Measurements from ENCODE around the gene FXYD3. TPM values are rescaled to one million over a fixed set of nuclear protein-coding genes. Genes with fewer than 3 reads are reported as not detected.
"Not testable (repeated sequence)": the region's sequence is repeated elsewhere in the genome, so short reads cannot be mapped to it uniquely, and the experiment has no call there.

The FXYD3 gene
- total and polyA plus RNA-seq, 2 donors, result 22.8 to 175 TPM

GRCh38 chr19:35150445-35150844 is 34.8 kb downstream of the FXYD3 start:
- 90% methylated on average over 2 of the region's 2 CpGs for WGBS
- Histone ChIP-seq H3K27ac (ENCODE audit: low read depth in 1 of 2, low read length in 1 of 2) (no peak overlapping the region), H3K27me3 (ENCODE audit: control insufficient read depth in 2 of 2, insufficient read depth in 1 of 2, low read length in 1 of 2) (peaks cover 6 to 41% of the 10 kb centered on the region in 2 donors), H3K36me3 (ENCODE audit: control insufficient read depth in 2 of 2, insufficient read depth in 2 of 2, low read length in 1 of 2) (no peaks in the 10 kb centered on the region), H3K4me1 (ENCODE audit: control insufficient read depth in 2 of 2, insufficient read depth in 2 of 2, low read length in 2 of 2) (peaks cover 9 to 20% of the 10 kb centered on the region in 2 donors), H3K4me3 (ENCODE audit: low read length in 2 of 2) (no peak overlapping the region), H3K9me3 (ENCODE audit: control insufficient read depth in 2 of 2, insufficient read depth in 1 of 2, low read length in 1 of 2) (no peaks in the 10 kb centered on the region)
- no peak for DNase-seq (ENCODE audit: low read depth in 6 of 9, low spot score in 9 of 9)

GRCh38 chr19:35151273-35152065 is 35.8 kb downstream of the FXYD3 start:
- Histone ChIP-seq H3K27ac (ENCODE audit: low read depth in 1 of 2, low read length in 1 of 2) (no peak overlapping the region), H3K36me3 (ENCODE audit: control insufficient read depth in 2 of 2, insufficient read depth in 2 of 2, low read length in 1 of 2) (no peaks in the 10 kb centered on the region), H3K27me3 (ENCODE audit: control insufficient read depth in 2 of 2, insufficient read depth in 1 of 2, low read length in 1 of 2) (peaks cover 6 to 39% of the 10 kb centered on the region in 2 donors), H3K9me3 (ENCODE audit: control insufficient read depth in 2 of 2, insufficient read depth in 1 of 2, low read length in 1 of 2) (no peaks in the 10 kb centered on the region), H3K4me1 (ENCODE audit: control insufficient read depth in 2 of 2, insufficient read depth in 2 of 2, low read length in 2 of 2) (peaks cover 18 to 26% of the 10 kb centered on the region in 2 donors), H3K4me3 (ENCODE audit: low read length in 2 of 2) (no peak overlapping the region)
- DNase-seq (ENCODE audit: low read depth in 6 of 9, low spot score in 9 of 9), result no peak
- 95% methylated on average over 20 of the region's 20 CpGs for WGBS

GRCh38 chr19:35153129-35153522 is 37.5 kb downstream of the FXYD3 start:
- Histone ChIP-seq H3K4me1 (ENCODE audit: control insufficient read depth in 2 of 2, insufficient read depth in 2 of 2, low read length in 2 of 2) (peaks cover 18 to 26% of the 10 kb centered on the region in 2 donors), H3K27me3 (ENCODE audit: control insufficient read depth in 2 of 2, insufficient read depth in 1 of 2, low read length in 1 of 2) (peaks cover 6 to 39% of the 10 kb centered on the region in 2 donors)
- H3K9me3 ChIP-seq (ENCODE audit: control insufficient read depth in 2 of 2, insufficient read depth in 1 of 2, low read length in 1 of 2); H3K4me3 ChIP-seq (ENCODE audit: low read length in 2 of 2); H3K36me3 ChIP-seq (ENCODE audit: control insufficient read depth in 2 of 2, insufficient read depth in 2 of 2, low read length in 1 of 2); DNase-seq (ENCODE audit: low read depth in 6 of 9, low spot score in 9 of 9); H3K27ac ChIP-seq (ENCODE audit: low read depth in 1 of 2, low read length in 1 of 2): not testable (repeated sequence)
- WGBS, result 93% methylated on average over 10 of the region's 10 CpGs

GRCh38 chr19:35153701-35154524 is 38.3 kb downstream of the FXYD3 start:
- peak in 3 of 9 donors; percentile 27 to 69 (median 54) for DNase-seq (ENCODE audit: low read depth in 6 of 9, low spot score in 9 of 9)
- Histone ChIP-seq H3K27me3 (ENCODE audit: control insufficient read depth in 2 of 2, insufficient read depth in 1 of 2, low read length in 1 of 2) (peaks cover 6 to 39% of the 10 kb centered on the region in 2 donors), H3K36me3 (ENCODE audit: control insufficient read depth in 2 of 2, insufficient read depth in 2 of 2, low read length in 1 of 2) (peaks cover 9 to 12% of the 10 kb centered on the region in 2 donors), H3K4me3 (ENCODE audit: low read length in 2 of 2) (peak overlapping the region; percentile 57 to 83), H3K9me3 (ENCODE audit: control insufficient read depth in 2 of 2, insufficient read depth in 1 of 2, low read length in 1 of 2) (no peaks in the 10 kb centered on the region), H3K27ac (ENCODE audit: low read depth in 1 of 2, low read length in 1 of 2) (peak overlapping the region in 1 of 2 donors; percentile 74), H3K4me1 (ENCODE audit: control insufficient read depth in 2 of 2, insufficient read depth in 2 of 2, low read length in 2 of 2) (peaks cover 18 to 26% of the 10 kb centered on the region in 2 donors)
- WGBS, result under 1% methylated on average over 36 of the region's 36 CpGs

GRCh38 chr19:35154525-35155406 is 39.1 kb downstream of the FXYD3 start, which contains the start of gene FXYD5:
TSS of gene FXYD5 (plus strand) at chr19:35154735. CDS start at chr19:35155551, 816 bp downstream.
- DNase-seq (ENCODE audit: low read depth in 6 of 9, low spot score in 9 of 9), result peak in 3 of 9 donors; percentile 21 to 62 (median 42)
- Histone ChIP-seq H3K27ac (ENCODE audit: low read depth in 1 of 2, low read length in 1 of 2) (peak within 1 kb of the TSS in 1 of 2 donors; percentile 74), H3K36me3 (ENCODE audit: control insufficient read depth in 2 of 2, insufficient read depth in 2 of 2, low read length in 1 of 2) (peaks cover 13 to 17% of the 10 kb centered on the region in 2 donors), H3K4me3 (ENCODE audit: low read length in 2 of 2) (peak within 1 kb of the TSS; percentile 57 to 83), H3K9me3 (ENCODE audit: control insufficient read depth in 2 of 2, insufficient read depth in 1 of 2, low read length in 1 of 2) (no peaks in the 10 kb centered on the region), H3K27me3 (ENCODE audit: control insufficient read depth in 2 of 2, insufficient read depth in 1 of 2, low read length in 1 of 2) (peaks cover 6 to 39% of the 10 kb centered on the region in 2 donors), H3K4me1 (ENCODE audit: control insufficient read depth in 2 of 2, insufficient read depth in 2 of 2, low read length in 2 of 2) (peaks cover 18 to 26% of the 10 kb centered on the region in 2 donors)
- WGBS, result under 1% methylated on average over 49 of the region's 49 CpGs

- Histone ChIP-seq H3K4me3 (ENCODE audit: low read length in 2 of 2) (peak overlapping the region; percentile 57 to 83), H3K27me3 (ENCODE audit: control insufficient read depth in 2 of 2, insufficient read depth in 1 of 2, low read length in 1 of 2) (peaks cover 6 to 39% of the 10 kb centered on the region in 2 donors), H3K36me3 (ENCODE audit: control insufficient read depth in 2 of 2, insufficient read depth in 2 of 2, low read length in 1 of 2) (peaks cover 14 to 17% of the 10 kb centered on the region in 2 donors), H3K27ac (ENCODE audit: low read depth in 1 of 2, low read length in 1 of 2) (peak overlapping the region in 1 of 2 donors; percentile 15), H3K9me3 (ENCODE audit: control insufficient read depth in 2 of 2, insufficient read depth in 1 of 2, low read length in 1 of 2) (no peaks in the 10 kb centered on the region), H3K4me1 (ENCODE audit: control insufficient read depth in 2 of 2, insufficient read depth in 2 of 2, low read length in 2 of 2) (peaks cover 18 to 26% of the 10 kb centered on the region in 2 donors)
- 3% methylated on average over 17 of the region's 17 CpGs for WGBS
- no peak for DNase-seq (ENCODE audit: low read depth in 6 of 9, low spot score in 9 of 9)
Measured at GRCh38 chr19:35155441-35155840, 39.8 kb downstream of the FXYD3 start.

- Histone ChIP-seq H3K4me3 (ENCODE audit: low read length in 2 of 2) (peak overlapping the region; percentile 57 to 83), H3K27ac (ENCODE audit: low read depth in 1 of 2, low read length in 1 of 2) (no peak overlapping the region), H3K4me1 (ENCODE audit: control insufficient read depth in 2 of 2, insufficient read depth in 2 of 2, low read length in 2 of 2) (peaks cover 18 to 26% of the 10 kb centered on the region in 2 donors)
Measured at GRCh38 chr19:35155981-35156672, 40.5 kb downstream of the FXYD3 start.

GRCh38 chr19:35156673-35157014 is 41.0 kb downstream of the FXYD3 start:
- Histone ChIP-seq H3K4me1 (ENCODE audit: control insufficient read depth in 2 of 2, insufficient read depth in 2 of 2, low read length in 2 of 2) (peaks cover 18 to 26% of the 10 kb centered on the region in 2 donors), H3K27ac (ENCODE audit: low read depth in 1 of 2, low read length in 1 of 2) (no peak overlapping the region), H3K27me3 (ENCODE audit: control insufficient read depth in 2 of 2, insufficient read depth in 1 of 2, low read length in 1 of 2) (peaks cover 6 to 33% of the 10 kb centered on the region in 2 donors), H3K4me3 (ENCODE audit: low read length in 2 of 2) (no peak overlapping the region), H3K9me3 (ENCODE audit: control insufficient read depth in 2 of 2, insufficient read depth in 1 of 2, low read length in 1 of 2) (peaks cover 0 to 1% of the 10 kb centered on the region in 2 donors), H3K36me3 (ENCODE audit: control insufficient read depth in 2 of 2, insufficient read depth in 2 of 2, low read length in 1 of 2) (peaks cover 20 to 26% of the 10 kb centered on the region in 2 donors)
- no peak for DNase-seq (ENCODE audit: low read depth in 6 of 9, low spot score in 9 of 9)
- 95% methylated on average over 7 of the region's 7 CpGs for WGBS

More at GRCh38 chr19:35155981-35156672, 40.5 kb downstream of the FXYD3 start:
- H3K36me3 ChIP-seq (ENCODE audit: control insufficient read depth in 2 of 2, insufficient read depth in 2 of 2, low read length in 1 of 2), result peaks cover 17 to 21% of the 10 kb centered on the region in 2 donors
- no peak for DNase-seq (ENCODE audit: low read depth in 6 of 9, low spot score in 9 of 9)
- H3K27me3 ChIP-seq (ENCODE audit: control insufficient read depth in 2 of 2, insufficient read depth in 1 of 2, low read length in 1 of 2), result peaks cover 6 to 37% of the 10 kb centered on the region in 2 donors
- WGBS, result 94% methylated on average over 6 of the region's 6 CpGs
- H3K9me3 ChIP-seq (ENCODE audit: control insufficient read depth in 2 of 2, insufficient read depth in 1 of 2, low read length in 1 of 2), result no peaks in the 10 kb centered on the region

Measured in thymus (tissue), 11 donors.